ENCODE results near the gene MPND. TPM values are rescaled to one million over a fixed set of nuclear protein-coding genes. Genes with fewer than 3 reads are reported as not detected.

MPND gene
- total RNA-seq, 1 experiment from 2014 or later = 22.6 TPM

DNA sequence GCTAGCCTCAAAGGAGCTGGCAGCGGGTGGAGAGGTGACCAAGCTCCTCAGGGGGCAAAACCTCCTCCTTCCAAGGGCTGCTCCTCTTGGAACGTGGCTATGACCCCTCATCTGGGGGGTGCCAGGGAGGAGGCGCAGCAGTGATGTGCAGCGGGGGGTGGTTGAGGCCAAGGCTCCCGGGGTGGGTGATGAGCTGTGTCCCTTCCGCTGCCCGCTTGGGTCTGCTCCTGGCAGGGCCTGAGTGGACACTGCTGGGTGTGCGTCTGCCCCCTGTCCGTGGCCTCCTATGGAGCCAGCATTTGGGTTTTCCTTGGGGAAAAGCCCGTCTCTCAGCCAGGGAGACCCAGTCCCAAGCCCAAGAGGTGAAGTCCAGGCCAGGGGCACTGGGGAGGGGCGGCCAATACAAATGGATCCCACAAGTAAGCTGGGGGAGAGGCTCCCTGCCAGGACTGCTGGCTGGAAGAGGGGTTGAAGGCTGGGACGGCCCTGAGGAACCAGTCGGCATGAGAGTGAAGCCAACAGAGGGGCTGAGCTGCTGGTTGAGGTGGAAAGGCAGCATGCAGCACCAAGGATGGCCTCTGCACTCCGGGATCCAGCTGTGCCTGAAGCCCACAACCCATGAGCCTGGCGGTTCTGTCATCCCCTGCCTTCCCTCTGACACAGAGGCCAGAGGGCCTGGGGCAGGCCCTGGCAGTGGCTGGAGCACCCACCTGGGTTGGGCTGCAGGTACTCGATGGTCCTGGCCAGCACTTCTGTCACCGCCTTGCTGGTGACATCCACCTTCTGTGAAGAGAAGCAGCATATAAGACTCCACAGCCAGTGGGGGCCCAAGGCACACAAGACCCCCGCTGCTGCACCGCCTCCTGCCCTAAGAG lies 22.7 kb downstream of the MPND start:
- DNase-seq (ENCODE audit: low spot score) = no peak
- ChIA-PET POLR2A (ENCODE audit: low non-redundant PET) (no interaction called here), CTCF (interaction anchor here (0.7 kb wide), 1 partner anchor 1353 kb away, joined by 7 read pairs; no protein-coding TSS in a partner anchor)
- no peaks in the 10 kb centered on the region for H3K9me3 ChIP-seq (ENCODE audit: low read depth, low read length, poor library complexity, severe bottlenecking)
- TF ChIP-seq EZH2 (IDR thresholded peaks at IDR 0.05; ENCODE audit: borderline replicate concordance, low read depth, low read length, poor library complexity, severe bottlenecking) = no peak
- TF ChIP-seq, protein P1, sequence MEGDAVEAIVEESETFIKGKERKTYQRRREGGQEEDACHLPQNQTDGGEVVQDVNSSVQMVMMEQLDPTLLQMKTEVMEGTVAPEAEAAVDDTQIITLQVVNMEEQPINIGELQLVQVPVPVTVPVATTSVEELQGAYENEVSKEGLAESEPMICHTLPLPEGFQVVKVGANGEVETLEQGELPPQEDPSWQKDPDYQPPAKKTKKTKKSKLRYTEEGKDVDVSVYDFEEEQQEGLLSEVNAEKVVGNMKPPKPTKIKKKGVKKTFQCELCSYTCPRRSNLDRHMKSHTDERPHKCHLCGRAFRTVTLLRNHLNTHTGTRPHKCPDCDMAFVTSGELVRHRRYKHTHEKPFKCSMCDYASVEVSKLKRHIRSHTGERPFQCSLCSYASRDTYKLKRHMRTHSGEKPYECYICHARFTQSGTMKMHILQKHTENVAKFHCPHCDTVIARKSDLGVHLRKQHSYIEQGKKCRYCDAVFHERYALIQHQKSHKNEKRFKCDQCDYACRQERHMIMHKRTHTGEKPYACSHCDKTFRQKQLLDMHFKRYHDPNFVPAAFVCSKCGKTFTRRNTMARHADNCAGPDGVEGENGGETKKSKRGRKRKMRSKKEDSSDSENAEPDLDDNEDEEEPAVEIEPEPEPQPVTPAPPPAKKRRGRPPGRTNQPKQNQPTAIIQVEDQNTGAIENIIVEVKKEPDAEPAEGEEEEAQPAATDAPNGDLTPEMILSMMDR (conservative IDR thresholded peaks at IDR 0.05; ENCODE audit: low read depth, low read length) = no peak
- H3K4me3 ChIP-seq (ENCODE audit: low read depth, low read length, poor library complexity, severe bottlenecking) = no peak overlapping the region
- no TSS peak for BruUV-seq (replicated peaks)
- H3K27ac ChIP-seq (ENCODE audit: low read depth, low read length, poor library complexity, severe bottlenecking) = no peak overlapping the region
- peaks cover 26% of the 10 kb centered on the region for H3K36me3 ChIP-seq (ENCODE audit: insufficient read depth, low read length, poor library complexity, severe bottlenecking)
- H3K27me3 ChIP-seq (replicated peaks; ENCODE audit: insufficient read depth, low read depth, low read length, poor library complexity) = no peaks in the 10 kb centered on the region
- intact Hi-C loops (cut with micrococcal nuclease; ENCODE audit: unreplicated experiment) = no loop called here
- H3K4me1 ChIP-seq (ENCODE audit: insufficient read depth, low read length, poor library complexity, severe bottlenecking) = peaks cover 10% of the 10 kb centered on the region

DNA sequence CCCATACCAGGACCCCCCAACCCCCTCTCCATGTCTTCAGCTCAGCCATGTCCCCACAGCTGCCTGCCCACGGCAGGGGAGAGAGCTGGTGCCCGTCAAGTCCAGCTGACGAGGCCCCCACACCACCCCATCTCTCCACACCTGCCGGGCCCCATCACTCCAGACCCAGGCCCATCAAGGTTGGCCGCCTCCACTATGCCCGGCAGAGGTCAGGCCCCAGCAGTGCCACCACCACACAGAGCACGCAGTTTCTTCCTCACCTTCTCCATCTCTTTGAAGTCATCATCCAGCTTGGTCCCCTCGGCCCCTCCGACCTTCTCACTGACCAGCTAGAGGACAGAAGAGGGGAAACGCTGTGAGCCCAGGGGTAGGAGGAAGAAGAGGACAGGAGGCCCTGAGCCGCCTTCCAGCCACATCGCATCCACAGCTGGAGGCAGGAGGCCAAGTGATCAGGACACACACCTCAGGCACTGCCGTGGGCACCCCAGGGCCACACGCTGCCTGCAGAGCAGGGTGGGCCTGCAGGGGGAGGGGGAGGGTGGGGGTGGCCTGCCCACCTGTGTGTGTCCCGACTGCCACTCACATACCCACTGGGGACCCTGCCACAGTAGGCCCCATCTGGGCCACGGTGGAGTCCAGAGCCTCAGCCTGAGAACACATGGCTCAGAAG lies 23.4 kb downstream of the MPND start:
- Histone ChIP-seq H3K27ac (ENCODE audit: low read depth, low read length, poor library complexity, severe bottlenecking) (no peak overlapping the region), H3K9me3 (ENCODE audit: low read depth, low read length, poor library complexity, severe bottlenecking) (no peaks in the 10 kb centered on the region), H3K4me3 (ENCODE audit: low read depth, low read length, poor library complexity, severe bottlenecking) (no peak overlapping the region), H3K4me1 (ENCODE audit: insufficient read depth, low read length, poor library complexity, severe bottlenecking) (peaks cover 10% of the 10 kb centered on the region), H3K27me3 (replicated peaks; ENCODE audit: insufficient read depth, low read depth, low read length, poor library complexity) (no peaks in the 10 kb centered on the region), H3K36me3 (ENCODE audit: insufficient read depth, low read length, poor library complexity, severe bottlenecking) (peaks cover 21% of the 10 kb centered on the region)
- ChIA-PET CTCF (interaction anchor here (0.7 to 0.9 kb wide), 2 partner anchors 14 to 1352 kb away, joined by 3 to 7 read pairs; no protein-coding TSS in a partner anchor), POLR2A (ENCODE audit: low non-redundant PET) (interaction anchor here (0.6 kb wide), 1 partner anchor 315 kb away, joined by 20 read pairs; no protein-coding TSS in a partner anchor)
- intact Hi-C loops (cut with micrococcal nuclease; ENCODE audit: unreplicated experiment) = no loop called here
- BruUV-seq (replicated peaks) = no TSS peak
- TF ChIP-seq, protein P1 (conservative IDR thresholded peaks at IDR 0.05; ENCODE audit: low read depth, low read length) = no peak
- no peak for TF ChIP-seq EZH2 (IDR thresholded peaks at IDR 0.05; ENCODE audit: borderline replicate concordance, low read depth, low read length, poor library complexity, severe bottlenecking)
- DNase-seq (ENCODE audit: low spot score) = no peak

DNA sequence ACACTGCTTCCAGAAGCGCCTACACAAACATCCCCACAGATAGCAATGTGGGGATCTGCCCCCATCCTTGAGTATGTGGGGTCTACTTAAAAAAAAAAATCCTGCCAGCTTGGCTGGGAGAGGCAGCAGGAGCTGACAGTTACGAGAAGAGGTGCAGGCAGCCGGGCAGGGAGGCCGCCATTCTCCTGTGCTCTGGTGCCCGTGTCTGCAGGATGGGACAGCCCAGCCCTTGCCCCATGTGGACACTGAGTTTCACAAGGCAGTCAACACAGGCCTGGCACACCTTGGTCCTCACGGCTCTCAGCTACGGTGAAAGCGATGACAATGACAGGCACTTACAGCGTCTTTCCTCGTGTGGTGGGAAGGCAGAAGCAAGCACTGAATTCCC lies 24.0 kb downstream of the MPND start:
- H3K4me1 ChIP-seq (ENCODE audit: insufficient read depth, low read length, poor library complexity, severe bottlenecking) = peaks cover 10% of the 10 kb centered on the region
- peaks cover 21% of the 10 kb centered on the region for H3K36me3 ChIP-seq (ENCODE audit: insufficient read depth, low read length, poor library complexity, severe bottlenecking)
- no peak overlapping the region for H3K4me3 ChIP-seq (ENCODE audit: low read depth, low read length, poor library complexity, severe bottlenecking)
- no peak overlapping the region for H3K27ac ChIP-seq (ENCODE audit: low read depth, low read length, poor library complexity, severe bottlenecking)
- intact Hi-C loops (cut with micrococcal nuclease; ENCODE audit: unreplicated experiment) = no loop called here
- no TSS peak for BruUV-seq (replicated peaks)
- no peaks in the 10 kb centered on the region for H3K9me3 ChIP-seq (ENCODE audit: low read depth, low read length, poor library complexity, severe bottlenecking)
- H3K27me3 ChIP-seq (replicated peaks; ENCODE audit: insufficient read depth, low read depth, low read length, poor library complexity) = no peaks in the 10 kb centered on the region
- ChIA-PET CTCF (interaction anchor here (0.9 kb wide), 1 partner anchor 15 kb away, joined by 3 read pairs; no protein-coding TSS in a partner anchor), POLR2A (ENCODE audit: low non-redundant PET) (no interaction called here)
- no peak for DNase-seq (ENCODE audit: low spot score)
- TF ChIP-seq EZH2 (IDR thresholded peaks at IDR 0.05; ENCODE audit: borderline replicate concordance, low read depth, low read length, poor library complexity, severe bottlenecking) = no peak
- TF ChIP-seq, protein P1 (conservative IDR thresholded peaks at IDR 0.05; ENCODE audit: low read depth, low read length) = no peak

Measured in A673 (cell line).